ENCODE measurements around the gene KIAA1671.
A peak's percentile ranks its signal among the peaks of the same experiment; 100 is the strongest.

KIAA1671 gene

GRCh38 chr22:24995649-24996180 is 43.2 kb downstream of the KIAA1671 start:
- H3K4me3 ChIP-seq (ENCODE audit: low read length) = no peak overlapping the region
- no peak for DNase-seq (ENCODE audit: low read depth)
- TF ChIP-seq, protein P1, sequence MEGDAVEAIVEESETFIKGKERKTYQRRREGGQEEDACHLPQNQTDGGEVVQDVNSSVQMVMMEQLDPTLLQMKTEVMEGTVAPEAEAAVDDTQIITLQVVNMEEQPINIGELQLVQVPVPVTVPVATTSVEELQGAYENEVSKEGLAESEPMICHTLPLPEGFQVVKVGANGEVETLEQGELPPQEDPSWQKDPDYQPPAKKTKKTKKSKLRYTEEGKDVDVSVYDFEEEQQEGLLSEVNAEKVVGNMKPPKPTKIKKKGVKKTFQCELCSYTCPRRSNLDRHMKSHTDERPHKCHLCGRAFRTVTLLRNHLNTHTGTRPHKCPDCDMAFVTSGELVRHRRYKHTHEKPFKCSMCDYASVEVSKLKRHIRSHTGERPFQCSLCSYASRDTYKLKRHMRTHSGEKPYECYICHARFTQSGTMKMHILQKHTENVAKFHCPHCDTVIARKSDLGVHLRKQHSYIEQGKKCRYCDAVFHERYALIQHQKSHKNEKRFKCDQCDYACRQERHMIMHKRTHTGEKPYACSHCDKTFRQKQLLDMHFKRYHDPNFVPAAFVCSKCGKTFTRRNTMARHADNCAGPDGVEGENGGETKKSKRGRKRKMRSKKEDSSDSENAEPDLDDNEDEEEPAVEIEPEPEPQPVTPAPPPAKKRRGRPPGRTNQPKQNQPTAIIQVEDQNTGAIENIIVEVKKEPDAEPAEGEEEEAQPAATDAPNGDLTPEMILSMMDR (IDR thresholded peaks at IDR 0.05; ENCODE audit: insufficient read depth, low read depth, low read length, missing control alignments) = no peak

DNA sequence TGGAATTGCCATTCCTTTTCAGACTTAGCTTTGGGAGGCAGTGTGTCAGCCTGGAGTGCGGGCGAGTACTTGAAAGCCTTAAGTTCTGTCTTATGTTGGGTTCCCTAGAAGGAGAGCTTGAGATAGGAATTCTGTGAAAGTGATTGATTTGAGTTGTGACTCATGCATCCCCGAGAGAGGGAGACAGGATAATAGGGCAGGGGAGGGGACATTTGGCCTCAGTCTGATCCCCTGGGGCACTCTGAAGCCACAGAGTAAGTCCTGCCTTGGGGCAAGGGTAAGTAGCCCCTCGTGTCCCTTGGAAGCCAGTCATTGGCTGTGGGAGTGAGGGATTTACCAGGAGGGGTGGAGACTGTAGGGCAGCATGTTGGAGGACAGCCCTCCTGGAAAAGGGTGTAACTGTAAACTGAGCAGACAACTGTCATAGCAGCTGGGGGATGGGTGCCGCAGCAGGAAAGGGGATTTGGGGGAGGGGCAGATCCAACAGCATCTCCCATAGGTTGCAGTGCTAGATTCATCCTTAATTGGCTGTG is 44.0 kb downstream of the KIAA1671 start:
- DNase-seq (ENCODE audit: low read depth) = peak; percentile 42
- TF ChIP-seq, protein P1 (IDR thresholded peaks at IDR 0.05; ENCODE audit: insufficient read depth, low read depth, low read length, missing control alignments) = no peak
- H3K4me3 ChIP-seq (ENCODE audit: low read length) = no peak overlapping the region

GRCh38 chr22:24997023-24997422 is 44.5 kb downstream of the KIAA1671 start:
- no peak overlapping the region for H3K4me3 ChIP-seq (ENCODE audit: low read length)
- TF ChIP-seq, protein P1 (IDR thresholded peaks at IDR 0.05; ENCODE audit: insufficient read depth, low read depth, low read length, missing control alignments) = no peak
- DNase-seq (ENCODE audit: low read depth) = no peak

- DNase-seq (ENCODE audit: low read depth) = no peak
- TF ChIP-seq, protein P1 (IDR thresholded peaks at IDR 0.05; ENCODE audit: insufficient read depth, low read depth, low read length, missing control alignments) = no peak
- no peak overlapping the region for H3K4me3 ChIP-seq (ENCODE audit: low read length)
Measured at GRCh38 chr22:25000686-25001085, 48.2 kb downstream of the KIAA1671 start.

DNA sequence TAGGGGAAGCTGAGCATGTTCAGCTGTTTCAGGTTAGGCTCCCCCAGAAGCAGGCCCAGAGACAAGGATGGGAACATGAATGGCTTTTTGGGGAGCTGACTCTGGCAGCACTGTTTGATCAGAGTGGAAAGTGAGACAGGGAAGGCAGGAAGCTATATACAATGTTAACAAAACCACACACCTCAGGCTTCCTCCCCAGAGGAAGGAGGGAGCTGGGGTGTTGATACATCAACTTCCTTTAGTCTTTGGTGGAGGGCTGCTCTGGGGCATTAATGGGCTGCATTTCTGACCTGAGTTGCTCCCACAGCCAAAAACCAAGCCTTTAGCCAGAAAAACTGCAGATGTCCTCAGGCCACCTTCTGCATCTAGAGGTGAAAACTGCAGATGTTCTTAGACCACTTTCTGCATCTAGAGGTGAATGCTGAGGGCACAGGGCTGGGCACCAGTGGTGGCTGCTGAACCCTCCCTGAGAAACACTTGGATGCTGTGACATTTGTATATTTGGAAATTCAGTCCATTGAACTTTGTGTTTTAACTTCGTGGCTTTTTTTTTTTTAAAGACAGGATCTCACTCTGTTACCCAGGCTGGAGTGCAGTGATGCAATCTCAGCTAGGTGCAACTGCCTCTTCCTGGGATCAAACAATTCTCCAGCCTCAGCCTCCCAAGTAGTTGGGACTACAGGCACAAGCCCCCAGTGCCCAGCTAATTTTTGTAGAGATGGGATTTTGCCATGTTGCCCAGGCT is 49.9 kb downstream of the KIAA1671 start:
- DNase-seq (ENCODE audit: low read depth) = no peak
- TF ChIP-seq, protein P1 (IDR thresholded peaks at IDR 0.05; ENCODE audit: insufficient read depth, low read depth, low read length, missing control alignments) = no peak
- no peak overlapping the region for H3K4me3 ChIP-seq (ENCODE audit: low read length)

DNA sequence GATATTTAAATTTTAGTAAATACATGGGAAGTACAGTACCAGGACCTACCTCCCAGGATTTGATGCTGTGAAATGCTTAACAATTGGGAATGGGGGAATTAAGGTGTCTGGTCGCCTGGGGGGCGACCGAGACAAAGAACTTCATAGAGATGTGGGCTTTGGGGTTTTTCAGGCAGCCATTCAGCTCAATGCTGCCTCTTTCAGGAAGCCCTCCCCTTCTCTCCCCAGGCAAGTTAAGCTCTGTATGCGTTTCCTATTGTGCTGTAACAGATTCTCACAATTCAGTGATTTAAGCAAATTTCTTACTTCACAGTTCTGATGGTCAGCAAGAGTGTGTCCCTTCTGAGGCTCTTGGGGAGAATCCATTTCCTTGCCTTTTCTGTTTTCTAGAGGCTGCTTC is 53.8 kb downstream of the KIAA1671 start:
- H3K4me3 ChIP-seq (ENCODE audit: low read length) = no peak overlapping the region
- TF ChIP-seq, protein P1 (IDR thresholded peaks at IDR 0.05; ENCODE audit: insufficient read depth, low read depth, low read length, missing control alignments) = no peak
- no peak for DNase-seq (ENCODE audit: low read depth)

All from epithelial cell of esophagus (primary cell).